SIG-M5 treated with dmso at 0.1 percent for 504 hours (cell line): ENCODE measurements around the gene RPRD1B.
"Not testable (repeated sequence)": the region's sequence is repeated elsewhere in the genome, so short reads cannot be mapped to it uniquely, and the experiment has no call there.

Source experiments
- DNase-seq: peaks from one replicate; lab custom pipeline; 2025; ENCODE audit not compliant: unreplicated experiment; lab: John Stamatoyannopoulos, UW

The RPRD1B gene

GRCh38 chr20:38102206-38102605 lies 68.7 kb downstream of the RPRD1B start:
- DNase-seq: not testable (repeated sequence)

DNA sequence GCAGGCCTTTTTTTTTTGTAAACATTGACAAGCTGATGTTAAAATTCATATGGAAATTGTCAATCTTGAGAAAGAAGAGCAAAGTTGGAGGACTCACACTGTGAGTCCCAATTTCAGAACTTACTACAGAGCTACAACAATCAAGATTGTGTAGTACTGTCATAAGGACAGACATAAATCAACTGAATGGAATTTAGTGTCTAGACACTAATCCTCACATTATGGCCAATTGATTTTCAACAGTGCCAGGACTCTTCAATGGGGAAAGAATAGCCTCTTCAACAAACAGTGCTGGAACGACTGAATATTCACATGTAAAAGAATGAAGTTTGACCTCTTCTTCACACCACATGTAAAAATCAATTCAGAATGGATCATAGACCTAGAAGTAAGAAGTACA lies 70.7 kb downstream of the RPRD1B start:
- no peak for DNase-seq

- no peak for DNase-seq
These were observed 72.9 kb downstream of the RPRD1B start for GRCh38 chr20:38106461-38106860.

DNA sequence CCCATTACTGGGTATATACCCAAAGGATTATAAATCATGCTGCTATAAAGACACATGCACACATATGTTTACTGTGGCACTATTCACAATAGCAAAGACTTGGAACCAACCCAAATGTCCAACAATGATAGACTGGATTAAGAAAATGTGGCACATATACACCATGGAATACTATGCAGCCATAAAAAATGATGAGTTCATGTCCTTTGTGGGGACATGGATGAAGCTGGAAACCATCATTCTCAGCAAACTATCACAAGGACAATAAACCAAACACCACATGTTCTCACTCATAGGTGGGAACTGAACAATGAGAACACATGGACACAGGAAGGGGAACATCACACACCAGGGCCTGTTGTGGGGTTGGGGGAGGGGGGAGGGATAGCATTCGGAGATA lies 73.8 kb downstream of the RPRD1B start:
- DNase-seq: not testable (repeated sequence)

DNA sequence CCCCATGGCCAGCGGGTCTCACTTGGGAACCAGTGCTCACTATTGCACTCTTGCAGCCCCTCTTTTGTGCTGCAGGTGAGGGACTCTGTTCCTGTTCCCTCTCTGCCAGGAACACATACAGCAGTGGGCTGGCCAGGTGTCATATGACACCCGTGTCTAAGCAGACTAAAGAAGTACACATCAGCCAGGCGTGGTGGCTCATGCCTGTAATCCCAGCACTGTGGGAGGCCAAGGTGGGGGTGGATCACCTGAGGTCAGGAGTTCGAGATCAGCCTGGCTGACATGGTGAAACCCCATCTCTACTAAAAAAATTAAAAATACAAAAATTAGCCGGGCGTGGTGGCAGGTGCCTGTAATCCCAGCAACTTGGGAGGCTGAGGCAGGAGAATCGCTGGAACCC lies 74.4 kb downstream of the RPRD1B start:
- DNase-seq: not testable (repeated sequence)

GRCh38 chr20:38108438-38108985 lies 75.0 kb downstream of the RPRD1B start:
- no peak for DNase-seq

- no peak for DNase-seq
These were observed 75.5 kb downstream of the RPRD1B start for GRCh38 chr20:38108986-38109541.

GRCh38 chr20:38109591-38110524 lies 76.3 kb downstream of the RPRD1B start:
- peak; percentile 61 for DNase-seq

GRCh38 chr20:38110525-38111178 lies 77.1 kb downstream of the RPRD1B start:
- DNase-seq: no peak

- no peak for DNase-seq
These were observed 78.1 kb downstream of the RPRD1B start for GRCh38 chr20:38111366-38112232.

DNA sequence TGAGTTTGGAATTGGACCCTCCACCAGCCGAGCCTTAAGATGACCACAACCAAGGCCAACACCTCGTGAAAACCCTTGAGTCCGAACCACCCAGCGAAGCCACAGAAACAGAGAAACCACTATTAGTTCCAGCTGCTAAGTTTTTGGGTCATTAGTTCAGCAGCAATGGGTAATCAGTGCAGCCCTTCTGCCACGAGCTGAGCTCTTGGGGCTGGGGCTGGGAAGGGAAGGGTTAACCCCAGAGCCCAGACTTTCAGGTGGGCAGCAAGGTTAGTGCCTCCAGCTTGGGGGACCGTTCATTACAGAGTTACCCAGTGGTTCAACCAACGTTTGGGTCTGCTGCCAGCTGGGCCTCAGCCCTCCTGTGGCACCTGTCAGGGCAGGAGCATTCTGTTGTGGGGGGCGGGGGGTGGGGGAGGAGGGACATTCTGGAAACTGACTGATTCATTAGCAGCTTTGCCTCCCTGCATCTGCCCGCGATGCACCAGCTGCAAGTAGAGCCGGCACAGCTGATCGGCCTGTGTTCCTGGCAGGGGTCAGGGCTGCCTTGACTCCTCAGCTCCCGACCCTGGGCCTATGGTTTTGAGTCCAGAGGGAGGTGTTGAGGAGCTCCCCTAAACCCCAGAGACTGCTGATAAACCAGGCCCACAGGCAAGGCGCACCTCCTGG lies 78.8 kb downstream of the RPRD1B start:
- DNase-seq: no peak

DNA sequence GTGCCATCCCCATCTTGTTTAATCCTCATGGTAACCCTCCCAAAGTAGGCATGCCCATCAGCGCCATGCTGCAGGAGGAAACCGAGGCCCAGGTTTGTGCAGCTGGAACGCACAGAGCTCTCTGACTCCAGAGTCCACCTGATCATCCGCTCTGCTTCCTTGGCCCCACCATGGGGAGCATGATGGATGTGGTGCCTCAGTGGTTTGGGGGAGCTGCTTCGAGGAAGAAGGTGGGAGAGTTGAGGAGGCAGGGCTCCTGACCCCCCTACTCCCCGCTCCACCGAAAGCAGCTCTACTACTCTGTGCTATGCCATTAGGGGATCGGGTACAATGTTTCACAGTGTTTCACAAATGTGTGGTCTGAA lies 79.4 kb downstream of the RPRD1B start:
- DNase-seq: no peak

- peak; percentile 65 for DNase-seq
These were observed 80.1 kb downstream of the RPRD1B start for GRCh38 chr20:38113401-38114325.

DNA sequence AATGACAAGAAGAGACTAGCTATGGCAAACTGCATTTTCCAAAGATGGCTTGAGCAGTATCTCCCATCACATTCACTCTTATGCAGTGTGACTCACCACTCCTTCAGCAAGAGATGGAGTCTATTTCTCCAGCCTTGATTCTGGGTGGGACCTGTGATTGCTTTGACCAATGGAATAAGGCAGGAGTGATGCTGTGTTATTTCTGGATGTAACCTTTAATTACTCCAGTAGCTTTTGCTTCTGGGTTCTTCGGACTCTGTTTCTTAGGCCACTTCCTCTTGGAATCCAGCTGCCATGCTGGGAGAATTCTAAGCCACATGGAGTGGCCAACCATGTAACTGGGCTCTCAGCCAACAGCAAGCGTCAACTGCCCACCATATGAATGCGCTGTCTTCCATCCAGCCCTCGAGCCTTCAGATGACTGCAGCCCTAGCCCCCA lies 80.8 kb downstream of the RPRD1B start:
- no peak for DNase-seq

DNA sequence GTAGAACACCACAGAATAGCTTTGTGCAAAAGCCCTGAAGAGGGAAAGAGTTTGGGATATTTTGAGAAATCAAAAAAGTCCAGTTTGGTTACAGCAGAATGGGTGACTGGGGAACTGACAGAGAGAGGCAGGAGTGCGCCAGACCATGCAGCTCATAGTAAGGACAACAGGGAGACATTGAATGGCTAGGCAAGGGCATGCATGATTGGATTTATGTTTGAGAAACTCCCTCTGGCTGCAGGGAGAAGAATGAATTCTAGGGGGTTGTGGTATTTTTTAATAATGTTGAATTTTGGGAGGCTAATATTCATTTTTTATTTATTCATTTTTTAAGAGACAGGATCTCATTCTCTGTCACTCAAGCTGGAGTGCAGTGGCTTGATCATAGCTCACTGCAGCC lies 81.7 kb downstream of the RPRD1B start:
- no peak for DNase-seq

GRCh38 chr20:38115896-38116295 lies 82.3 kb downstream of the RPRD1B start:
- DNase-seq: no peak

DNA sequence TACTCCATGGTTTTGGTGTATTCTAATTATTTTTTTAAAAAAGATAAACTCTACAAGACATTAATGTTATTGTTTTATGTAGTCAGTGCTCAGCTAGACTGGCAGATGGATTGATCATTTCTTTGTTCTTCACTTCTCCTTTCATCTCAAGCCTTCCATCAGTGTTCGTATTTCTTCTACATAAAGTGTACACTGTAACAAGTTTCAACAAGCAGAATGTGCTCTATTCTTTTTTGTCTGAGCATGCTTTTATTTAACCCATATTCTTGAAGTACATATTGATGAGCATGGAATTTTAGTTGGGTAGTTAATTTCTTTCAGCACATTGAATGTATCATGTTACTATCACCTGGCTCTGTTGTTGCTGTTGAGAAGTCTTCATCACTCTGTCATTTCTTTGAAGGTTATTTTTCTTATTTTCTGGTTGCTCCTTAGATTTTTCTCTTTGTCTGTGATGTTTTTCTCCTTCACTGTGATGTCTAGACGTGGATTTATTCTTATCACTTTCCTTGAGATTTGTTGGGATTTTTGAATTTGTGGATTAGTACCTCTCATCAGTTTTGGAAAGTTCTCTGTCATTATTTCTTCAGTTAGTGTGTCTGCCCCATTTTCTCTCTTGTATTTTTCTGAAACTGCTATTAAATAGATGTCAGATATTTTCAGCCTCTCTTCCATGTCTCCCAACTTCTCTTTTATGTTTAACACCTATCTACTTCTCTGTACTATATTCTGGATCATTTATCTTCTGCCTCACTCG lies 83.0 kb downstream of the RPRD1B start:
- DNase-seq: no peak

DNA sequence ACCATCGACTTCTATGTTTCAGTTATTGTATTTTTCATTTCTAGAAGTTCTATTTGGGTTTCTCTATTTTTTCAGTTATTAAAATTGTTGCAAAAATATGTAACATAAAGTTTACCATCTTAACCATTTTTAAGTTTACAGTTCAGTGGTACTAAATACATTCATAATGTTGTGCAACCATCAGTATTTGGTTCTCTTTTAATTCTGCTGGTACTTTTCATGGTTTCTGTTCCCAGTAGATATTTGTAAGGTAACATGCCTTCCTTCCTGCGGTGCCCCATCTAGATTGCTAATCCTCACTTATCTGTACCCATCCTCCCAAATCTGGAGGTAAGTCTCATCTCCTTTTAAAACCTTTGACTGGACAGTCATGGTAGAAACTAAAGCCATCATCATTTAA lies 83.7 kb downstream of the RPRD1B start:
- no peak for DNase-seq
